HepG2 (cell line): ENCODE data around the gene PSD. TPM values are rescaled to one million over a fixed set of nuclear protein-coding genes. Genes with fewer than 3 reads are reported as not detected.

Source experiments
- CCDC6 ChIP-seq: sonication (generic); formaldehyde crosslinking; IDR thresholded peaks from 2 replicates; pipeline ENCODE4 v1.8.1; 2022; ENCODE audit warnings: mild to moderate bottlenecking, missing genetic modification reagents, moderate library complexity
- ERF ChIP-seq: IDR thresholded peaks from 2 replicates; pipeline ENCODE4 v1.6.1; 2018; ENCODE audit warnings: missing biosample characterization, missing genetic modification reagents
- HDAC1 ChIP-seq: sonication (generic); formaldehyde crosslinking; IDR thresholded peaks from 2 replicates; pipeline ENCODE4 v1.5.1; 2020; ENCODE audit warnings: mild to moderate bottlenecking, missing genetic modification reagents
- NFRKB ChIP-seq: fragments of 450-650 bp; IDR thresholded peaks from 2 replicates; pipeline ENCODE4 v1.6.1; 2017
- SRSF1 ChIP-seq: fragments of 200-400 bp; formaldehyde crosslinking; optimal IDR thresholded peaks from 2 replicates; pipeline ENCODE3; 2017; ENCODE audit warnings: mild to moderate bottlenecking, low read depth, low read length, moderate library complexity
- TEAD3 ChIP-seq: optimal IDR thresholded peaks from 2 replicates; pipeline ENCODE3; 2016; ENCODE audit warnings: borderline replicate concordance
- THAP11 ChIP-seq: IDR thresholded peaks from 2 replicates; pipeline ENCODE4 v1.6.1; 2016; ENCODE audit warnings: missing biosample characterization, missing genetic modification reagents
- ZNF264 ChIP-seq: sonication (generic); formaldehyde crosslinking; IDR thresholded peaks from 2 replicates; pipeline ENCODE4 v1.4.0; 2020; ENCODE audit warnings: missing genetic modification reagents
- ZNF317 ChIP-seq: sonication (generic); formaldehyde crosslinking; IDR thresholded peaks from 2 replicates; pipeline ENCODE4 v1.5.0; 2020; ENCODE audit warnings: mild to moderate bottlenecking, missing genetic modification reagents
- polyA plus RNA-seq, 8 experiments: library from polyadenylated mRNA; depleted of rRNA in 3 of 8; stranded (reverse) in 7 of 8; unstranded in 1 of 8; fragments of >200 nt; fragmentation: Illumina TruSeq in 4 of 8; extraction: Trizol in 4 of 8; gene quantifications; 2 replicates each; pipeline versions ENCODE4 v1.2.1 to v1.2.3, GENCODE V29; 2011 to 2016; ENCODE audit warnings: low read depth in 4 of 8, missing spikeins in 1 of 8, mixed read lengths in 1 of 8; ENCODE audit not compliant: insufficient read depth in 1 of 8
- total RNA-seq, 5 experiments: library from RNA; depleted of rRNA; stranded (reverse); fragments of >200 nt; fragmentation: Illumina TruSeq; extraction: Trizol; gene quantifications; 2 replicates each; pipeline ENCODE4 v1.2.3, GENCODE V29; 2016; ENCODE audit warnings: low read depth in 1 of 5
- TF ChIP-seq, protein P1 (sequence below): sonication (generic); formaldehyde crosslinking; IDR thresholded peaks from 2 replicates; pipeline ENCODE4 v1.4.0; 2020; ENCODE audit warnings: mild to moderate bottlenecking, missing genetic modification reagents
- TF ChIP-seq, protein P2 (sequence below): sonication (generic); formaldehyde crosslinking; IDR thresholded peaks from 2 replicates; pipeline ENCODE4 v1.5.0; 2020; ENCODE audit warnings: missing genetic modification reagents

The PSD gene
- total and polyA plus RNA-seq, 2 of the 13 experiments (the other 11 are each of a cell fraction or from before 2014, with no cell fraction given): 0.35 to 0.58 TPM

DNA sequence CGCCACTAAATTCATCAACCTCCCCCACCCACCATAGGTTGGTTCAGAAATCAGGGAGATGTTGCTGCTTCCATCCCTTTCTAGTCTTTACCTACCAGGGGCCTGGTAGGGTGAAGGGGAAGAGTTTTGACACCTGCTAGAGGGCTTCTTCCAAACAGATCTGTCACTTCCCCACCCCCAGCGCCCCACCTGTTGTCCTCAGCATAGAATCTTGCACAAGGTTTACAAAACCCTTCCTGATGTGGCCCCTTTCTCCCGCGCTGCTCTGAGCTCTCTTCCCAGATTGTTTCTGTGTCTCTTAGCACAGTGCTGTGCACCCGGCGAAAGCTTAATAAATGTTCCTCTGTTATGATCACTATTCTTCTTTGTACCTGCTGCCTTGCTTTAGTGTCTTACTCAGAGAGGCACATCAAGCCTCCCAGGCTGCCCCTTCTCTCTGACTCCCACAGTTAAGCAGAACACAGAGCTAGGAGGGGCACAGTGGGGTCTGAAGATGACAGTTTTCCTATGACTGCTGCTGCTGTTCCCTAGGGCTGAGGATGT, 44.0 kb upstream of the PSD start (continued):
- TF ChIP-seq, protein P1, sequence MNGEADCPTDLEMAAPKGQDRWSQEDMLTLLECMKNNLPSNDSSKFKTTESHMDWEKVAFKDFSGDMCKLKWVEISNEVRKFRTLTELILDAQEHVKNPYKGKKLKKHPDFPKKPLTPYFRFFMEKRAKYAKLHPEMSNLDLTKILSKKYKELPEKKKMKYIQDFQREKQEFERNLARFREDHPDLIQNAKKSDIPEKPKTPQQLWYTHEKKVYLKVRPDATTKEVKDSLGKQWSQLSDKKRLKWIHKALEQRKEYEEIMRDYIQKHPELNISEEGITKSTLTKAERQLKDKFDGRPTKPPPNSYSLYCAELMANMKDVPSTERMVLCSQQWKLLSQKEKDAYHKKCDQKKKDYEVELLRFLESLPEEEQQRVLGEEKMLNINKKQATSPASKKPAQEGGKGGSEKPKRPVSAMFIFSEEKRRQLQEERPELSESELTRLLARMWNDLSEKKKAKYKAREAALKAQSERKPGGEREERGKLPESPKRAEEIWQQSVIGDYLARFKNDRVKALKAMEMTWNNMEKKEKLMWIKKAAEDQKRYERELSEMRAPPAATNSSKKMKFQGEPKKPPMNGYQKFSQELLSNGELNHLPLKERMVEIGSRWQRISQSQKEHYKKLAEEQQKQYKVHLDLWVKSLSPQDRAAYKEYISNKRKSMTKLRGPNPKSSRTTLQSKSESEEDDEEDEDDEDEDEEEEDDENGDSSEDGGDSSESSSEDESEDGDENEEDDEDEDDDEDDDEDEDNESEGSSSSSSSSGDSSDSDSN (CRISPR knock-in tag): peak; percentile 27; the same call in 1 of the 2 replicates
- TF ChIP-seq CCDC6: 0 out of 2 replicates have a peak, but pooled peaks have one; percentile 54
- no peak for TF ChIP-seq ZNF317
- TF ChIP-seq SRSF1: no peak
- TF ChIP-seq ZNF264: no peak
- TF ChIP-seq TEAD3 (CRISPR knock-in tag): no peak
- TF ChIP-seq, protein P2, sequence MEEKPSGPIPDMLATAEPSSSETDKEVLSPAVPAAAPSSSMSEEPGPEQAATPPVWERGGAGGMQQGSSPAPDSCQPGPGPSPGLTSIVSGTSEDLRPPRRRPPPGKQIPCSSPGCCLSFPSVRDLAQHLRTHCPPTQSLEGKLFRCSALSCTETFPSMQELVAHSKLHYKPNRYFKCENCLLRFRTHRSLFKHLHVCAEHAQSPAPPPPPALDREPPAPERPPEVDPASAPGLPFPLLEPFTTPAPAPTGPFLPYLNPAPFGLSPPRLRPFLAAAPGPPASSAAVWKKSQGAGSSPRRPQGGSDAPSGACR (CRISPR knock-in tag): no peak
- peak; percentile 37; the same call in 1 of the 2 replicates for TF ChIP-seq HDAC1 (CRISPR knock-in tag)
- 0 out of 2 replicates have a peak, but pooled peaks have one; percentile 11 for TF ChIP-seq ERF (CRISPR knock-in tag)
- TF ChIP-seq NFRKB: no peak
- no peak for TF ChIP-seq THAP11 (CRISPR knock-in tag)
